Activated B cell treated with CpG ODN at 0.5 μM for 24 hours (primary cell): ENCODE data around the gene MALSU1. TPM values are rescaled to one million over a fixed set of nuclear protein-coding genes. Genes with fewer than 3 reads are reported as not detected.

ENCODE experiments used
- ATAC-seq: fragments of 200-7000 bp; cut with Tn5 transposase; one replicate; pipeline ENCODE4 v1.10.0; 2021; ENCODE audit warnings: low read depth, mild to moderate bottlenecking, moderate library complexity
- CTCF ChIA-PET: fragments of 350-600 bp; sonication (Branson Sonifier 250); formaldehyde crosslinking; loops from one replicate; lab custom pipeline; 2021; ENCODE audit warnings: antibody characterized with exemption; lab: Charles Lee
- POLR2A ChIA-PET: fragments of 350-600 bp; sonication (Branson Sonifier 250); formaldehyde crosslinking; loops from one replicate; lab custom pipeline; 2021; ENCODE audit warnings: antibody characterized with exemption; lab: Charles Lee
- DNase-seq: peaks from one replicate; pipeline ENCODE4 v3.0.0; 2022
- H3K27ac Mint-ChIP-seq: one replicate; pipeline ENCODE4 v1.8.0; 2020; ENCODE audit warnings: mixed read lengths
- H3K27me3 Mint-ChIP-seq: one replicate; pipeline ENCODE4 v1.8.0; 2021; ENCODE audit warnings: mixed read lengths
- H3K36me3 Mint-ChIP-seq: one replicate; pipeline ENCODE4 v1.8.0; 2021; ENCODE audit warnings: low read depth, mixed read lengths
- H3K4me1 Mint-ChIP-seq: one replicate; pipeline ENCODE4 v1.8.0; 2021; ENCODE audit warnings: mixed read lengths
- H3K4me3 Mint-ChIP-seq: one replicate; pipeline ENCODE4 v1.8.0; 2020; ENCODE audit warnings: mild to moderate bottlenecking, mixed read lengths
- H3K9me3 Mint-ChIP-seq: one replicate; pipeline ENCODE4 v1.8.0; 2020; ENCODE audit warnings: mixed read lengths
- intact Hi-C: fragments of 100-400 bp; cut with micrococcal nuclease; formaldehyde crosslinking; loops from one replicate; pipeline ENCODE4 v1.15.1; 2024
- total RNA-seq: library from RNA; stranded (reverse); gene quantifications from 2 replicates; pipeline ENCODE4 v1.2.3, GENCODE V29; 2022
- TF ChIP-seq, protein P1 (sequence below): fragments of 200-600 bp; IDR thresholded peaks from one replicate; pipeline ENCODE4 v1.8.0; 2022; ENCODE audit warnings: antibody characterized with exemption, mild to moderate bottlenecking

The MALSU1 gene
- total RNA-seq, result 42.0 and 42.6 TPM in 2 replicates

DNA sequence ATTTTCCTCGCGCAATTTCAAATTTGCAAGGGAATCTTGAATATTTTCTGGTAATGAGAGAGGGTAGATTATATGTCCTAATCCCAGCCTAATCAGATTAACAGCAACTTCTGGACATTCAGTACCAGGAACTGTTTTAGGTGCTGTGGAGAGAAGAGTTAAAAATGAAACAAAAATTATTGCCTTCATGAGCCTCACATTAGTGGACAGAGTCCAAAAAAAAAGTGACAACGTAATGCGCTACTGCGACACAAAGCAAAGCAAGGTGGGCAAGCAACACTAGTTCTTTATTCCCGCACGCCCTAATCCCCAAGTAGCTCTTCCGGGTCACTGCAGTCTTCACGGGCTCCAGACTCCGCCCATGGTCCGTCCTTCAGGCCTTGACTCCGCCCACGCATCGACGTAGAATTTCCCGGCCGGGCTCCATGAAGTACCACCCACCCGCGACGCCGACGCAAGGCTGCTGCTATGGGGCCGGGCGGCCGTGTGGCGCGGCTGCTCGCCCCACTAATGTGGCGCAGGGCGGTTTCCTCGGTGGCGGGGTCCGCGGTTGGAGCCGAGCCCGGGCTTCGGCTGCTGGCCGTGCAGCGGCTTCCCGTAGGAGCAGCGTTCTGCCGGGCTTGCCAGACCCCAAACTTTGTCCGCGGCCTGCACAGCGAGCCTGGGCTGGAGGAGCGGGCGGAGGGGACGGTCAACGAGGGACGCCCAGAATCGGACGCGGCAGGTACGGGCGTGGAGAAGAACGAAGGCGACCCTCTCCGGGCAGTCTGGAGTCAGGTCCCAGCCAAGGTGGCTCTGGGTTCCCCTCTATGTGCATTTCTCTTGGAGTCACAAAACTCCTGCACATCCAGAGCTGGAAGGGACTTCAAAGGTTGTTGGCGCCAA lies at the start of gene MALSU1:
MALSU1 (plus strand) TSS at position 455 of the 885 bp plus-strand sequence; CDS start at position 469, 14 bp downstream.
- H3K36me3 Mint-ChIP-seq, result peaks cover 28% of the 10 kb centered on the region
- H3K27ac Mint-ChIP-seq, result peak within 1 kb of the TSS; percentile 95
- peak within 1 kb of the TSS; percentile 89 for H3K4me3 Mint-ChIP-seq
- POLR2A ChIA-PET, result interaction anchor here (0.6 to 2.0 kb wide), 12 partner anchors 20 to 1196 kb away, joined by 3 to 22 read pairs (median 4); partner anchors contain the start of gene NUP42
- ATAC-seq, result peak; percentile 99
- CTCF ChIA-PET, result no interaction called here
- peak; percentile 95 for DNase-seq
- H3K9me3 Mint-ChIP-seq, result no peaks in the 10 kb centered on the region
- peaks cover 39% of the 10 kb centered on the region for H3K4me1 Mint-ChIP-seq
- TF ChIP-seq, protein P1, sequence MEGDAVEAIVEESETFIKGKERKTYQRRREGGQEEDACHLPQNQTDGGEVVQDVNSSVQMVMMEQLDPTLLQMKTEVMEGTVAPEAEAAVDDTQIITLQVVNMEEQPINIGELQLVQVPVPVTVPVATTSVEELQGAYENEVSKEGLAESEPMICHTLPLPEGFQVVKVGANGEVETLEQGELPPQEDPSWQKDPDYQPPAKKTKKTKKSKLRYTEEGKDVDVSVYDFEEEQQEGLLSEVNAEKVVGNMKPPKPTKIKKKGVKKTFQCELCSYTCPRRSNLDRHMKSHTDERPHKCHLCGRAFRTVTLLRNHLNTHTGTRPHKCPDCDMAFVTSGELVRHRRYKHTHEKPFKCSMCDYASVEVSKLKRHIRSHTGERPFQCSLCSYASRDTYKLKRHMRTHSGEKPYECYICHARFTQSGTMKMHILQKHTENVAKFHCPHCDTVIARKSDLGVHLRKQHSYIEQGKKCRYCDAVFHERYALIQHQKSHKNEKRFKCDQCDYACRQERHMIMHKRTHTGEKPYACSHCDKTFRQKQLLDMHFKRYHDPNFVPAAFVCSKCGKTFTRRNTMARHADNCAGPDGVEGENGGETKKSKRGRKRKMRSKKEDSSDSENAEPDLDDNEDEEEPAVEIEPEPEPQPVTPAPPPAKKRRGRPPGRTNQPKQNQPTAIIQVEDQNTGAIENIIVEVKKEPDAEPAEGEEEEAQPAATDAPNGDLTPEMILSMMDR, result no peak
- peaks cover 4% of the 10 kb centered on the region for H3K27me3 Mint-ChIP-seq
- intact Hi-C loops, result loop anchor here (1.0 to 10.0 kb wide), 10 partner anchors 26 to 1872 kb away; partner anchors contain the start of genes CCDC126, CYCS, KLHL7 and TOMM7

DNA sequence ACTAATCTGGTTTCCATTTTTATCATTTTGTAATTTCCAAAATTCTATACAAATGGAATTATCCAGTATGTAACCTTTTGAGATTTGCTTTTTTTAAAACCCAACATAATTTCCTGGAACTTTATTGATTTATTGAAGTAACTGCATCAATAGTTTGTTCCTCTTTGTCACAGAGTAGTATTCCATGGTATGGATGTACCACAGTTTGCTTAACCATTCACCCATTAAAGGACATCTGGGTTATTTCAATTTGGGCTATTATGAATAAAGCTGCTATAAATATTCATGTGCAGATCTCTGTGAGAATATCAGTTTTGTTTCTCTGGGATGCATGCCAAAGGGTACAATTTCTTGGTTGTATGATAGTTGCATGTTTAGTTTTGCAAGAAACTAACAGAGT lies 49.7 kb upstream of the MALSU1 start:
- H3K36me3 Mint-ChIP-seq, result no peaks in the 10 kb centered on the region
- ATAC-seq (no peak), DNase-seq (no peak)
- TF ChIP-seq, protein P1, result no peak
- H3K4me3 Mint-ChIP-seq, result no peak overlapping the region
- ChIA-PET CTCF (no interaction called here), POLR2A (no interaction called here)
- peaks cover 59% of the 10 kb centered on the region for H3K27me3 Mint-ChIP-seq
- H3K4me1 Mint-ChIP-seq, result peaks cover 6% of the 10 kb centered on the region
- no peak overlapping the region for H3K27ac Mint-ChIP-seq
- intact Hi-C loops, result no loop called here
- peaks cover 13% of the 10 kb centered on the region for H3K9me3 Mint-ChIP-seq

DNA sequence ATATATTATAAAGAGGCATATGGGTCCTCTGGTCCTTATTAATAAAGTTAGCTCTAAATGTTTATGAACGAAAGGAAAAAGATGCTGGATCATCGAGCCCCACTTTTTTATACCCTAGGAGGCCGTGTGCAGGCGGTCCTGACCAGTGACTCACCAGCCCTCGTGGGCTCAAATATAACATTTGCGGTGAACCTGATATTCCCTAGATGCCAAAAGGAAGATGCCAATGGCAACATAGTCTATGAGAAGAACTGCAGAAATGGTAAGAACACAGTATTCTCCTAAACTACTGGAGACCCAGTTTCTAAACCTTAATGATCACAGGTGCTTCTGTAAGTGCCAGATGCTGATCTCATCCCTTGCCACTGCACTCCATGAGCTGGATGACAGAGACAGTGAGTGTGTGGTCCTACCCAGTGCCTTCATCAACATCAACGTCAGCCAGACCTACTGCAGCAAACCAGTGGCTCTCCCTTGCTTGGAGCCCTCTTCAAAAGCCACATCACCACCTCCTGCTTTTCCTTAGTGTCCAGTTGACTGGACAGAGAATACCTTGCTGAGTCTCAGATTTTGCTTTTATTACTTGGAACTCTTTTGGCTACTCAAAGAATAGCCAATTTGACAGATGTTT lies 45.0 kb upstream of the MALSU1 start:
- H3K36me3 Mint-ChIP-seq, result no peaks in the 10 kb centered on the region
- H3K27me3 Mint-ChIP-seq, result peaks cover 42% of the 10 kb centered on the region
- no peak overlapping the region for H3K4me3 Mint-ChIP-seq
- ATAC-seq, result no peak
- no peaks in the 10 kb centered on the region for H3K4me1 Mint-ChIP-seq
- TF ChIP-seq, protein P1, result no peak
- POLR2A ChIA-PET, result no interaction called here
- CTCF ChIA-PET, result no interaction called here
- peaks cover 13% of the 10 kb centered on the region for H3K9me3 Mint-ChIP-seq
- DNase-seq, result no peak
- no peak overlapping the region for H3K27ac Mint-ChIP-seq
- intact Hi-C loops, result no loop called here

DNA sequence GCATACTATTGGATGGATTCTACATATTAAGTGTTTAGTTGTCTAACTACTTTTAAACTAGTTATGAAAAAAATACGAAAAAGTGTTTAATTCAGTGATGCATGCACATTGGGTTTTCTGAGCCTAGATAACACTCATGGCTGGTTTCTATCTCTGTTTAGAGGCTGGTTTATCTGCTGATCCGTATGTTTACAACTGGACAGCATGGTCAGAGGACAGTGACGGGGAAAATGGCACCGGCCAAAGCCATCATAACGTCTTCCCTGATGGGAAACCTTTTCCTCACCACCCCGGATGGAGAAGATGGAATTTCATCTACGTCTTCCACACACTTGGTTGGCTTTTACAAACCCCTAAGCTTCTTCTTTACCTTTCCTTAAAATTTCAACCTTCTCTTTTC lies 42.4 kb upstream of the MALSU1 start:
- TF ChIP-seq, protein P1, result no peak
- no peak for ATAC-seq
- no peak for DNase-seq
- intact Hi-C loops, result no loop called here
- POLR2A ChIA-PET, result no interaction called here
- no peaks in the 10 kb centered on the region for H3K36me3 Mint-ChIP-seq
- H3K27ac Mint-ChIP-seq, result no peak overlapping the region
- peaks cover 5% of the 10 kb centered on the region for H3K9me3 Mint-ChIP-seq
- H3K4me3 Mint-ChIP-seq, result no peak overlapping the region
- H3K27me3 Mint-ChIP-seq, result peaks cover 19% of the 10 kb centered on the region
- no peaks in the 10 kb centered on the region for H3K4me1 Mint-ChIP-seq
- CTCF ChIA-PET, result no interaction called here

DNA sequence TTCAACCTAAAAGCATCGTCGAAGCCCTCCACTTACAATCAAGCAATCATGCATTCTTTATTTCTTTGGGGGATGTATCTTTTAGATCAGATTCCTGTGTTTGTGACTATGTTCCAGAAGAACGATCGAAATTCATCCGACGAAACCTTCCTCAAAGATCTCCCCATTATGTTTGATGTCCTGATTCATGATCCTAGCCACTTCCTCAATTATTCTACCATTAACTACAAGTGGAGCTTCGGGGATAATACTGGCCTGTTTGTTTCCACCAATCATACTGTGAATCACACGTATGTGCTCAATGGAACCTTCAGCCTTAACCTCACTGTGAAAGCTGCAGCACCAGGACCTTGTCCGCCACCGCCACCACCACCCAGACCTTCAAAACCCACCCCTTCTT lies 38.8 kb upstream of the MALSU1 start:
- Mint-ChIP-seq H3K4me1 (no peaks in the 10 kb centered on the region), H3K4me3 (no peak overlapping the region), H3K9me3 (no peaks in the 10 kb centered on the region), H3K27me3 (peaks cover 10% of the 10 kb centered on the region), H3K36me3 (no peaks in the 10 kb centered on the region), H3K27ac (no peak overlapping the region)
- ChIA-PET POLR2A (no interaction called here), CTCF (no interaction called here)
- TF ChIP-seq, protein P1, result no peak
- no peak for ATAC-seq
- intact Hi-C loops, result no loop called here
- no peak for DNase-seq
